AG04449 (cell line): Measurements from ENCODE around the gene CCDC24.

Experiments used
- CTCF ChIA-PET: fragments of 350-600 bp; formaldehyde crosslinking; extraction: SDS; loops from one replicate; lab custom pipeline; 2021; ENCODE audit warnings: antibody characterized with exemption; lab: Yijun Ruan, JAX
- POLR2A ChIA-PET: fragments of 400-600, 350-600 bp; formaldehyde crosslinking; extraction: SDS; loops from one replicate; lab custom pipeline; 2020; ENCODE audit warnings: antibody characterized with exemption, inconsistent platforms; lab: Yijun Ruan, JAX
- DNase-seq: peaks from one replicate; pipeline ENCODE4 v3.0.0-alpha.2; 2010; ENCODE audit warnings: low read depth, low spot score
- H3K4me3 ChIP-seq: 2 replicates; pipeline ENCODE4 v1.5.1; 2011; ENCODE audit warnings: low read depth, mild to moderate bottlenecking, control low read depth, low read length
- CTCF ChIP-seq: IDR thresholded peaks from one replicate; pipeline ENCODE4 v1.5.1; 2011; ENCODE audit warnings: mild to moderate bottlenecking, moderate library complexity, low read length, control low read depth, inconsistent platforms; ENCODE audit not compliant: insufficient read depth; ENCODE audit errors: missing control alignments

The CCDC24 gene

GRCh38 chr1:43998000-43998378 lies 6.6 kb downstream of the CCDC24 start:
- ChIA-PET POLR2A (no interaction called here), CTCF (interaction anchor here (11.3 kb wide), 1 partner anchor 47 kb away, joined by 313 read pairs; no protein-coding TSS in a partner anchor)
- no peak for TF ChIP-seq CTCF
- no peak overlapping the region for H3K4me3 ChIP-seq
- DNase-seq: no peak

GRCh38 chr1:43999455-43999854 lies 8.1 kb downstream of the CCDC24 start:
- no peak overlapping the region for H3K4me3 ChIP-seq
- TF ChIP-seq CTCF: no peak
- ChIA-PET CTCF (interaction anchor here (1.1 to 11.3 kb wide), 4 partner anchors 12 to 236 kb away, joined by 4 to 313 read pairs (median 5); no protein-coding TSS in a partner anchor), POLR2A (no interaction called here)
- DNase-seq: no peak

GRCh38 chr1:44000122-44000665 lies 8.8 kb downstream of the CCDC24 start:
- DNase-seq: no peak
- H3K4me3 ChIP-seq: no peak overlapping the region
- POLR2A ChIA-PET: no interaction called here
- TF ChIP-seq CTCF: no peak
- CTCF ChIA-PET: interaction anchor here (1.1 to 11.3 kb wide), 4 partner anchors 11 to 236 kb away, joined by 4 to 313 read pairs (median 6); no protein-coding TSS in a partner anchor

GRCh38 chr1:44002165-44002564 lies 10.8 kb downstream of the CCDC24 start:
- no peak overlapping the region for H3K4me3 ChIP-seq
- POLR2A ChIA-PET: no interaction called here
- CTCF ChIA-PET: interaction anchor here (1.3 to 11.3 kb wide), 5 partner anchors 9 to 238 kb away, joined by 4 to 313 read pairs (median 17); no protein-coding TSS in a partner anchor
- TF ChIP-seq CTCF: no peak
- DNase-seq: no peak

GRCh38 chr1:44002606-44003157 lies 11.3 kb downstream of the CCDC24 start:
- POLR2A ChIA-PET: no interaction called here
- DNase-seq: no peak
- CTCF ChIA-PET: interaction anchor here (1.3 to 11.3 kb wide), 5 partner anchors 10 to 239 kb away, joined by 4 to 313 read pairs (median 17); no protein-coding TSS in a partner anchor
- TF ChIP-seq CTCF: no peak
- no peak overlapping the region for H3K4me3 ChIP-seq

GRCh38 chr1:44008259-44008658 lies 16.9 kb downstream of the CCDC24 start:
- no peak for TF ChIP-seq CTCF
- ChIA-PET POLR2A (no interaction called here), CTCF (interaction anchor here (1.2 to 11.3 kb wide), 2 partner anchors 28 to 37 kb away, joined by 3 to 313 read pairs; no protein-coding TSS in a partner anchor)
- no peak for DNase-seq
- no peak overlapping the region for H3K4me3 ChIP-seq
